GM12878 (cell line): ENCODE data around the gene GRIPAP1.

Source experiments
- CTCF ChIP-seq, 3 experiments: IDR thresholded peaks in 2 of 3; conservative IDR thresholded peaks in 1 of 3; 2 replicates each; pipeline ENCODE4 v1.5.1; 2011; ENCODE audit warnings: low read depth in 3 of 3, low read length in 3 of 3, mild to moderate bottlenecking in 3 of 3, control low read depth in 2 of 3, moderate library complexity in 2 of 3, inconsistent platforms in 1 of 3, mixed read lengths in 1 of 3; ENCODE audit not compliant: control insufficient read depth in 2 of 3, insufficient read depth in 1 of 3; ENCODE audit errors: extremely low read depth in 1 of 3
- E2F4 ChIP-seq: IDR thresholded peaks from 2 replicates; pipeline ENCODE4 v1.6.1; 2012; ENCODE audit warnings: low read depth, low read length, improper control_type of control experiment
- EP300 ChIP-seq, 2 experiments: fragments of 150-350 bp in 1 of 2; IDR thresholded peaks; 2 replicates each; pipeline ENCODE4 v1.6.1; 2011 to 2012; ENCODE audit warnings: low read depth in 2 of 2, low read length in 2 of 2, borderline replicate concordance in 1 of 2, improper control_type of control experiment in 1 of 2, inconsistent platforms in 1 of 2; ENCODE audit not compliant: control insufficient read depth in 1 of 2
- MYC ChIP-seq: IDR thresholded peaks from 2 replicates; pipeline ENCODE4 v1.6.1; 2011; ENCODE audit warnings: mild to moderate bottlenecking, low read length, moderate library complexity, inconsistent platforms; ENCODE audit not compliant: insufficient read depth, insufficient replicate concordance, insufficient read length, severe bottlenecking
- RFX5 ChIP-seq: IDR thresholded peaks from 2 replicates; pipeline ENCODE4 v1.6.1; 2011; ENCODE audit warnings: low read depth, low read length, improper control_type of control experiment

GRCh38 chrX:49029876-49030275 is 27.8 kb upstream of the GRIPAP1 start:
- TF ChIP-seq RFX5 = no peak
- TF ChIP-seq CTCF (IDR thresholded peaks at IDR 0.05 in 2 of 3, conservative IDR thresholded peaks at IDR 0.05 in 1 of 3; ENCODE audit: control insufficient read depth in 2 of 3, extremely low read depth in 1 of 3, insufficient read depth in 1 of 3, low read depth in 3 of 3, low read length in 3 of 3) = no peak
- TF ChIP-seq E2F4 = no peak
- no peak for TF ChIP-seq EP300 (IDR thresholded peaks at IDR 0.05; ENCODE audit: borderline replicate concordance in 1 of 2, control insufficient read depth in 1 of 2, low read depth in 2 of 2, low read length in 2 of 2)
- TF ChIP-seq MYC = no peak
